Measurements from ENCODE around the gene KCMF1.

GRCh38 chr2:85010404-85010803, 39.4 kb downstream of the KCMF1 start:
- TF ChIP-seq CTCF (IDR thresholded peaks at IDR 0.05; ENCODE audit: poor library complexity, severe bottlenecking) (no peak), REST (IDR thresholded peaks at IDR 0.05; ENCODE audit: borderline replicate concordance) (no peak), SMC3 (conservative IDR thresholded peaks at IDR 0.05; ENCODE audit: poor library complexity) (no peak), RAD21 (conservative IDR thresholded peaks at IDR 0.05) (no peak), TAF1 (IDR thresholded peaks at IDR 0.05; ENCODE audit: low read depth) (no peak), EP300 (conservative IDR thresholded peaks at IDR 0.05; ENCODE audit: poor library complexity, severe bottlenecking) (no peak), EZH2 (IDR thresholded peaks at IDR 0.05; ENCODE audit: borderline replicate concordance, insufficient read depth, low read length, poor library complexity, severe bottlenecking) (no peak), MXI1 (conservative IDR thresholded peaks at IDR 0.05; ENCODE audit: poor library complexity, severe bottlenecking) (no peak), POLR2AphosphoS5 (IDR thresholded peaks at IDR 0.05) (no peak)

Measured in neural cell (in vitro differentiated cells).